HCT116 (cell line): Measurements from ENCODE around the gene TOX4.
"Not testable (repeated sequence)": the region's sequence is repeated elsewhere in the genome, so short reads cannot be mapped to it uniquely, and the experiment has no call there.

Experiments
- CEBPB ChIP-seq: IDR thresholded peaks from 2 replicates; pipeline ENCODE4 v1.6.1; 2012; ENCODE audit warnings: low read depth
- EZH2phosphoT487 ChIP-seq: fragments of 200-600 bp; IDR thresholded peaks from 2 replicates; pipeline ENCODE4 v1.6.1; 2018; ENCODE audit warnings: antibody characterized with exemption, borderline replicate concordance
- POLR2A ChIP-seq: IDR thresholded peaks from 2 replicates; pipeline ENCODE4 v1.7.0; 2011; ENCODE audit warnings: borderline replicate concordance; ENCODE audit not compliant: insufficient read depth, insufficient read length; ENCODE audit errors: extremely low read depth
- POLR2AphosphoS5 ChIP-seq: IDR thresholded peaks from 2 replicates; pipeline ENCODE4 v1.6.1; 2011; ENCODE audit warnings: mild to moderate bottlenecking, low read depth, low read length, moderate library complexity
- SIN3A ChIP-seq: IDR thresholded peaks from 2 replicates; pipeline ENCODE4 v1.6.1; 2012; ENCODE audit warnings: low read depth
- SP1 ChIP-seq: IDR thresholded peaks from 2 replicates; pipeline ENCODE4 v1.6.1; 2012; ENCODE audit warnings: low read depth
- SRF ChIP-seq: IDR thresholded peaks from 2 replicates; pipeline ENCODE4 v1.6.1; 2012; ENCODE audit warnings: low read depth
- YY1 ChIP-seq: IDR thresholded peaks from 2 replicates; pipeline ENCODE4 v1.6.1; 2011; ENCODE audit warnings: low read length, low read depth, moderate library complexity, mild to moderate bottlenecking; ENCODE audit not compliant: insufficient replicate concordance; ENCODE audit errors: extremely low read depth
- ZFX ChIP-seq: fragments of 450-650 bp; IDR thresholded peaks from 2 replicates; pipeline ENCODE4 v1.6.1; 2017
- TF ChIP-seq, protein P1 (sequence below): IDR thresholded peaks from 2 replicates; pipeline ENCODE4 v1.6.1; 2011; ENCODE audit warnings: mild to moderate bottlenecking, low read length, moderate library complexity; ENCODE audit not compliant: insufficient replicate concordance; ENCODE audit errors: extremely low read depth
- TF ChIP-seq, protein P2 (sequence below), 3 experiments: fragments of 200-600 bp in 1 of 3; sonication (generic) in 1 of 3; IDR thresholded peaks in 2 of 3; conservative IDR thresholded peaks in 1 of 3; 2 replicates each; pipeline ENCODE4 v1.5.1; 2012 to 2017; ENCODE audit warnings: low read depth in 2 of 3, low read length in 2 of 3, antibody characterized with exemption in 1 of 3, borderline replicate concordance in 1 of 3, control low read depth in 1 of 3, mild to moderate bottlenecking in 1 of 3, mixed read lengths in 1 of 3, mixed run types in 1 of 3, moderate library complexity in 1 of 3; ENCODE audit not compliant: insufficient read depth in 1 of 3
- TF ChIP-seq, protein P3 (sequence below): IDR thresholded peaks from 2 replicates; pipeline ENCODE4 v1.6.1; 2012; ENCODE audit warnings: low read depth
- TF ChIP-seq, protein P4 (sequence below): IDR thresholded peaks from 2 replicates; pipeline ENCODE4 v1.6.1; 2012
- TF ChIP-seq, protein P5 (sequence below): IDR thresholded peaks from 2 replicates; pipeline ENCODE4 v1.6.1; 2012

DNA sequence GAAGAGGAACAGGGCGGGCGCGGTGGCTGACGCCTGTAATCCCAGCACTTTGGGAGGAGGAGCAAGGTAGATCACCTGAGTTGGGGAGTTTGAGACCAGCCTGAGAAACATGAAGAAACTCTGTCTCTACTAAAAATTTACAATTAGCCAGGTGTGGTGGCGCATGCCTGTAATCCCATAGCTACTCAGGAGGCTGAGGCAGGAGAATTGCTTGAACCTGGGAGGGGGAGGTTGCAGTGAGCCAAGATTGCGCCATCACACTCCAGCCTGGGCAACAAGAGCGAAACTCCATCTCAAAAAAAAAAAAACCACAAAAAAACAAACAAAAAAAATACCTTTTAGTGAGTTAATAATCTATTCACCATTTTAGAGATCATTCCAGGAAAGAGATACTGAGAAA lies 67.6 kb downstream of the TOX4 start:
- TF ChIP-seq, protein P1, sequence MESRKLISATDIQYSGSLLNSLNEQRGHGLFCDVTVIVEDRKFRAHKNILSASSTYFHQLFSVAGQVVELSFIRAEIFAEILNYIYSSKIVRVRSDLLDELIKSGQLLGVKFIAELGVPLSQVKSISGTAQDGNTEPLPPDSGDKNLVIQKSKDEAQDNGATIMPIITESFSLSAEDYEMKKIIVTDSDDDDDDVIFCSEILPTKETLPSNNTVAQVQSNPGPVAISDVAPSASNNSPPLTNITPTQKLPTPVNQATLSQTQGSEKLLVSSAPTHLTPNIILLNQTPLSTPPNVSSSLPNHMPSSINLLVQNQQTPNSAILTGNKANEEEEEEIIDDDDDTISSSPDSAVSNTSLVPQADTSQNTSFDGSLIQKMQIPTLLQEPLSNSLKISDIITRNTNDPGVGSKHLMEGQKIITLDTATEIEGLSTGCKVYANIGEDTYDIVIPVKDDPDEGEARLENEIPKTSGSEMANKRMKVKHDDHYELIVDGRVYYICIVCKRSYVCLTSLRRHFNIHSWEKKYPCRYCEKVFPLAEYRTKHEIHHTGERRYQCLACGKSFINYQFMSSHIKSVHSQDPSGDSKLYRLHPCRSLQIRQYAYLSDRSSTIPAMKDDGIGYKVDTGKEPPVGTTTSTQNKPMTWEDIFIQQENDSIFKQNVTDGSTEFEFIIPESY = not testable (repeated sequence)
- TF ChIP-seq SP1, SIN3A, POLR2A, SRF, CEBPB, POLR2AphosphoS5, YY1, EZH2phosphoT487, ZFX: not testable (repeated sequence)
- TF ChIP-seq, protein P2, sequence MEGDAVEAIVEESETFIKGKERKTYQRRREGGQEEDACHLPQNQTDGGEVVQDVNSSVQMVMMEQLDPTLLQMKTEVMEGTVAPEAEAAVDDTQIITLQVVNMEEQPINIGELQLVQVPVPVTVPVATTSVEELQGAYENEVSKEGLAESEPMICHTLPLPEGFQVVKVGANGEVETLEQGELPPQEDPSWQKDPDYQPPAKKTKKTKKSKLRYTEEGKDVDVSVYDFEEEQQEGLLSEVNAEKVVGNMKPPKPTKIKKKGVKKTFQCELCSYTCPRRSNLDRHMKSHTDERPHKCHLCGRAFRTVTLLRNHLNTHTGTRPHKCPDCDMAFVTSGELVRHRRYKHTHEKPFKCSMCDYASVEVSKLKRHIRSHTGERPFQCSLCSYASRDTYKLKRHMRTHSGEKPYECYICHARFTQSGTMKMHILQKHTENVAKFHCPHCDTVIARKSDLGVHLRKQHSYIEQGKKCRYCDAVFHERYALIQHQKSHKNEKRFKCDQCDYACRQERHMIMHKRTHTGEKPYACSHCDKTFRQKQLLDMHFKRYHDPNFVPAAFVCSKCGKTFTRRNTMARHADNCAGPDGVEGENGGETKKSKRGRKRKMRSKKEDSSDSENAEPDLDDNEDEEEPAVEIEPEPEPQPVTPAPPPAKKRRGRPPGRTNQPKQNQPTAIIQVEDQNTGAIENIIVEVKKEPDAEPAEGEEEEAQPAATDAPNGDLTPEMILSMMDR (IDR thresholded peaks at IDR 0.05 in 2 of 3, conservative IDR thresholded peaks at IDR 0.05 in 1 of 3; ENCODE audit: borderline replicate concordance in 1 of 3, insufficient read depth in 1 of 3, low read depth in 2 of 3, low read length in 2 of 3) = not testable (repeated sequence)
- TF ChIP-seq, protein P3, sequence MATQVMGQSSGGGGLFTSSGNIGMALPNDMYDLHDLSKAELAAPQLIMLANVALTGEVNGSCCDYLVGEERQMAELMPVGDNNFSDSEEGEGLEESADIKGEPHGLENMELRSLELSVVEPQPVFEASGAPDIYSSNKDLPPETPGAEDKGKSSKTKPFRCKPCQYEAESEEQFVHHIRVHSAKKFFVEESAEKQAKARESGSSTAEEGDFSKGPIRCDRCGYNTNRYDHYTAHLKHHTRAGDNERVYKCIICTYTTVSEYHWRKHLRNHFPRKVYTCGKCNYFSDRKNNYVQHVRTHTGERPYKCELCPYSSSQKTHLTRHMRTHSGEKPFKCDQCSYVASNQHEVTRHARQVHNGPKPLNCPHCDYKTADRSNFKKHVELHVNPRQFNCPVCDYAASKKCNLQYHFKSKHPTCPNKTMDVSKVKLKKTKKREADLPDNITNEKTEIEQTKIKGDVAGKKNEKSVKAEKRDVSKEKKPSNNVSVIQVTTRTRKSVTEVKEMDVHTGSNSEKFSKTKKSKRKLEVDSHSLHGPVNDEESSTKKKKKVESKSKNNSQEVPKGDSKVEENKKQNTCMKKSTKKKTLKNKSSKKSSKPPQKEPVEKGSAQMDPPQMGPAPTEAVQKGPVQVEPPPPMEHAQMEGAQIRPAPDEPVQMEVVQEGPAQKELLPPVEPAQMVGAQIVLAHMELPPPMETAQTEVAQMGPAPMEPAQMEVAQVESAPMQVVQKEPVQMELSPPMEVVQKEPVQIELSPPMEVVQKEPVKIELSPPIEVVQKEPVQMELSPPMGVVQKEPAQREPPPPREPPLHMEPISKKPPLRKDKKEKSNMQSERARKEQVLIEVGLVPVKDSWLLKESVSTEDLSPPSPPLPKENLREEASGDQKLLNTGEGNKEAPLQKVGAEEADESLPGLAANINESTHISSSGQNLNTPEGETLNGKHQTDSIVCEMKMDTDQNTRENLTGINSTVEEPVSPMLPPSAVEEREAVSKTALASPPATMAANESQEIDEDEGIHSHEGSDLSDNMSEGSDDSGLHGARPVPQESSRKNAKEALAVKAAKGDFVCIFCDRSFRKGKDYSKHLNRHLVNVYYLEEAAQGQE = not testable (repeated sequence)
- TF ChIP-seq, protein P4, sequence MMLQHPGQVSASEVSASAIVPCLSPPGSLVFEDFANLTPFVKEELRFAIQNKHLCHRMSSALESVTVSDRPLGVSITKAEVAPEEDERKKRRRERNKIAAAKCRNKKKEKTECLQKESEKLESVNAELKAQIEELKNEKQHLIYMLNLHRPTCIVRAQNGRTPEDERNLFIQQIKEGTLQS = not testable (repeated sequence)
- TF ChIP-seq, protein P5, sequence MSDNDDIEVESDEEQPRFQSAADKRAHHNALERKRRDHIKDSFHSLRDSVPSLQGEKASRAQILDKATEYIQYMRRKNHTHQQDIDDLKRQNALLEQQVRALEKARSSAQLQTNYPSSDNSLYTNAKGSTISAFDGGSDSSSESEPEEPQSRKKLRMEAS = not testable (repeated sequence)
